Mononuclear cell (primary cell): Measurements from ENCODE around the gene ADAM10. TPM values are rescaled to one million over a fixed set of nuclear protein-coding genes. Genes with fewer than 3 reads are reported as not detected.

Source experiments
- H3K27me3 ChIP-seq: 2 replicates; pipeline ENCODE4 v1.6.0; 2011; ENCODE audit warnings: low read length, control low read depth; ENCODE audit not compliant: insufficient read depth
- H3K4me1 ChIP-seq: 2 replicates; pipeline ENCODE4 v1.5.1; 2011; ENCODE audit warnings: mild to moderate bottlenecking, low read length, control low read depth; ENCODE audit not compliant: insufficient read depth
- H3K4me3 ChIP-seq: 2 replicates; pipeline ENCODE4 v1.5.1; 2011; ENCODE audit warnings: mild to moderate bottlenecking, low read length, moderate library complexity
- H3K9me3 ChIP-seq: 2 replicates; pipeline ENCODE4 v1.5.1; 2011; ENCODE audit warnings: low read depth, mild to moderate bottlenecking, control low read depth, low read length
- total RNA-seq: library from RNA; depleted of rRNA; stranded (reverse); fragments of >200 nt; gene quantifications from one replicate; pipeline ENCODE4 v1.2.3, GENCODE V29; 2012

The ADAM10 gene
- total RNA-seq, 1 donor: 97.6 TPM

DNA sequence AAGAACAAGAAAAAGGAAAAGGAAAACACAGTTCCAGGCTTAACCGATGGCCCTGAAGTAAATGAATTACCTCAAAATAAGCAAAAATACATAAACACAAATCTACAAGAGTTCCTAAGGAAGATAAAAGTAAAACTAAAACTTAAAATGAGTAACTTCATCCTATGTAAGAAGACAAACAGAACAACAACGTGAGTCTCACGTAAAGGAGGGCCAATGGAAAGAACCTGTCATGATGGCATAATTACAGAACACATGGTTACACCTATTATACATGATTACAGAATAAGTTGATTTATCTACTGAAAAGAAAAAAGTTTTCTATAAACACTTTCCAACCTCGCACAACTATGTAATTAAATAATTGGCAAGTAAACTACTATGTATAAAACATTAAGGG lies 42.1 kb downstream of the ADAM10 start:
- Histone ChIP-seq H3K4me1 (peaks cover 9% of the 10 kb centered on the region), H3K27me3 (no peaks in the 10 kb centered on the region), H3K4me3 (no peak overlapping the region), H3K9me3 (no peaks in the 10 kb centered on the region)

DNA sequence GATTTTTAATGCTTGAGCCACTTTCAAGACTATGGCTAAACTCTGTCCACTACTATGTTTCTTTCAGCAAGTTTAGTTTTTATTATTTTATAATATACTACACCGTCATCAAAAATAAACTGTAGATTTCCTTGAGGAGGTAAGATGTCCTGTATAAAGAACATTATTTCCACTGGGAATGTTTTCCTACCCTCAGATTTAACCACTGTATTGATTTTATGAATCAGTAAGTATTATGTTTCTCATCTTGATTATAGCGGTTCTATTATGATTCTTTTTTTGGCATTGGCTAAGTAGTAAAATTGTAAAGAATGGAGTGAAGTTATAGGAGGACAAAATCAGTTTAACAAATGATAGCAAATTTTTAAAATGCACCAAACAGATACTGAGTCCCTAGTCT lies 44.4 kb downstream of the ADAM10 start:
- Histone ChIP-seq H3K4me1 (peaks cover 9% of the 10 kb centered on the region), H3K27me3 (no peaks in the 10 kb centered on the region), H3K9me3 (peaks cover 2% of the 10 kb centered on the region), H3K4me3 (no peak overlapping the region)

DNA sequence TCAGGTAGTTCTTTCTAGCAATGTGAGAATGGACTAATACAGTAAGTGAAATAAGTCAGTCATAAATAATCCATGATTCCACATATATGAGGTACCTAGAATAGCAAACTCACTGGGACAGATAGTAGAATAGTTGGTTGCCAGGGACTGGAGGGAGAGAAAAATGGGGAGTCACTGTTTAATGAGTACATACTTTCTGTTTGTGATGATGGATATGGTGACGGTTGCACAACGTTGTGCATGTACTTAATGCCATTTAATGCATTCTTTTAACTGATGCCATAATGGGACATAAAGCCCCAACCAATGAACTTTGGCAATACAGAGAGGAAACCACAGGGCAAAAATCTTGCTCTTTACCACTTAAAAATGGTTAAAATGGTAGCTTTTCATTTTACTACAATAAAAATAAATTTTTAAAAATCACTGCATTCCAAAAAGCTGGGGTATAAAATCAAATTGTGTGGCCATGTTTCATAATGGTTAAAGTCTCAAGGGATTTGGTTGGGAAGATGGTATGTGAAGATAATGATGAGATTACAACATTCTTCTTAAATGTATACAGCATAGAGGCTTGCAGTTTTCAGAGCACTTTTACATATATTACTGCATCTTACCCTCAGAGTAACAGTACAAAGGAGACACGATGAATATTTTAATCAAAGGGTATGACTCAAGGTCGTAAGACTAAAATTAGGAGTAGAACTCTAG lies 45.2 kb downstream of the ADAM10 start:
- Histone ChIP-seq H3K9me3 (peaks cover 6% of the 10 kb centered on the region), H3K27me3 (no peaks in the 10 kb centered on the region), H3K4me1 (peaks cover 12% of the 10 kb centered on the region), H3K4me3 (no peak overlapping the region)

DNA sequence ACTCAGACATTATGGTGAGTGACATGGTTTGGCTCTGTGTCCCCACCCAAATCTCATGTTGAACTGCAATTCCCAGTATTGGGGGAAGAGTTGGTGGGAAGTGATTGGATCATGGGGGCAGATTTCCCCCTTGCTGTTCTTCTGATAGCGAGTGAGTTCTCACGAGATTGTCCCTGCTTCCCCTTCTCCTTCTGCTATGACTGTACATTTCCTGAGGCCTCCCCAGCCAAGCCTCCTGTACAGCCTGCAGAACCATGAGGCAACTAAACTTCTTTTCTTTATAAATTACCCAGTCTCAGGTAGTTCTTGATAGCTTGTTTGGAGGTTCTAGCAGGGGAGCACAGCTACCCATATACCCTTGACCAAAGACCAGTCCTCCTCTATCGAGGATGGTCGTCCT lies 45.9 kb downstream of the ADAM10 start:
- Histone ChIP-seq H3K4me1 (peaks cover 18% of the 10 kb centered on the region), H3K4me3 (no peak overlapping the region), H3K9me3 (peaks cover 12% of the 10 kb centered on the region), H3K27me3 (no peaks in the 10 kb centered on the region)

DNA sequence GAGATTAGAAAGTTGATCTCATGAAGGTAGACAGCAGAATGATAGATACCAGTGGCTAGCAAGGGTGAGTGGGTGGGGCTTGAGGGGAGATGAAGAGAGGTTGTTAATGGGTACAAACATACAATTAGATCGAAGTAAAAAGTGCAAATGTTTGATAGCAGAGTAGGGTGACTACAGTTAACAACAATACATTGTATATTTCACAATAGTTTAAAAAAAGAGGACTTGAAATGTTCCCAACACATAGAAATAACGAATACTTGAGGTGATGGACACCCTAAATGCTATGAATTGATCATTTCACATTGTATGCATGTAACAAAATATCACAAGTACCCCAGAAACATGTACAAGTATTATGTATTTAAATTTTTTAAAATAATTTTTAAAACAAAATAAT lies 47.3 kb downstream of the ADAM10 start:
- peaks cover 24% of the 10 kb centered on the region for H3K4me1 ChIP-seq
- no peak overlapping the region for H3K4me3 ChIP-seq
- H3K9me3 ChIP-seq: peaks cover 13% of the 10 kb centered on the region
- no peaks in the 10 kb centered on the region for H3K27me3 ChIP-seq

DNA sequence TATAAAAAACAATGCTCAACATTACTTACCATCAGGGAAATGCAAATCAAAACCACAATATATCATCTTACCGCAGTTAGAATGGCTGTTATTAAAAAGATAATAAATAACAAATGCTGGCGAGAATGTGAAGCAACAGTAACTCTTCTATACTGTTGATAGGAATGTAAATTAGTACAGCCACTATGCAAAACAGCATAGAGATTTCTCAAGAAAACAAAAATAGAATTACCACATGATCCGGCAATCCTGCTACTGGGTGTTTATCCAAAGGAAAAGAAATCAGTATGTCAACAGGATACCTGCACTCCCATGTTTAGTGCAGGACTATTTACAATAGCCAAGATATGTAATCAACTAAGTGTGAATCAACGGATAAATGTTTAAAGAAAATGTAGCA lies 48.1 kb downstream of the ADAM10 start:
- Histone ChIP-seq H3K4me1 (peaks cover 26% of the 10 kb centered on the region), H3K9me3 (peaks cover 13% of the 10 kb centered on the region)

DNA sequence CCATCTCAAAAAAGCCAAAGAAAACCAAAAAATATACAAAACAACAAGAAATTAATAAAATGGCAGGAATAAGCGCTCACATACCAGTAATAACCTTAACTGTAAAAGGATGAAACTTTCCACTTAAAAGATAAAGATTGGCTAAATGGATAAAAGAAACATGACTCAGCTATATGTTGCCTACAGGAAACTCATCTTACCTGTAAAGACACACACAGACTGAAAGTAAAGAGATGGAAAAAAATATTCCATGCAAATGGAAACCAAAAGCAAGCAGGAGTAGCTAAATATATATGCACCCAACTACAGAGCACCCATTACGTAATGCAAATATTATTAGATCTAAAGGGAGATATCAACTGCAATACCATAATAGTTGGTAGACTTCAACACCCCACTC lies 49.7 kb downstream of the ADAM10 start:
- Histone ChIP-seq H3K9me3 (peaks cover 13% of the 10 kb centered on the region), H3K4me3 (no peak overlapping the region), H3K4me1 (peaks cover 26% of the 10 kb centered on the region), H3K27me3 (no peaks in the 10 kb centered on the region)

More for the DNA sequence above, 48.1 kb downstream of the ADAM10 start:
- H3K27me3 ChIP-seq: no peaks in the 10 kb centered on the region
- H3K4me3 ChIP-seq: no peak overlapping the region

DNA sequence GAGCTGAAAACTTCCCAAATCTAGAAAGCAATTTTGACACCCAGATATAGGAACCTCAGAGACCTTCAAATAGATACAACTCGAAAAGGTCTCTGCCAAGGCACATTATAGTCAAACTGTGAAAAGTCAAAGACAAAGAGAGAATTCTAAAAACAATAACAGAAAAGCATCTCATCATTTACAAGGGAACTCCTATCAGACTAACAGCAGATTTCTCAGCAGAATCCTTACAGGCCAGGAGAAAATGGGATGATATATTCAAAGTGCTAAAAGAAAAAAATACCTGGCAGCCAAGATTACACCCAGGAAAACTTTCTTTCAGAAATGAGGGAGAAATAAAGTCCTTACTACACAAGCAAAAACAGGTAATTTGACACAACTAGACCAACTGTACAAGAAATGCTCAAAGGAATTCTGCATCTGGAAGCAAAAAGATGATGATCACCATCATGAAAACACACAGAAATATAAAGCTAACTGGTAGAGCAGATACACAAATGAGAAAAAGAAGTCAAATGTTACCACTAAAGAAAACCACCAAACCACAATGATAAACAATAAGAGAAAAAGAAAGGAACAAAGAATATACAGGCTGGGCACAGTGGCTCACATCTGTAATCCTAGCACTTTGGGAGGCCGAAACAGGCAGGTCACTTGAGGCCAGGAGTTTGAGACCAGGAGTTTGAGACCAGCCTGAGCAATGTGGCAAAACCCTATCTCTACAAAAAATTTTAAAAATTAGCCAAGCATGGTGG lies 50.4 kb downstream of the ADAM10 start:
- H3K4me3 ChIP-seq: no peak overlapping the region
- peaks cover 13% of the 10 kb centered on the region for H3K9me3 ChIP-seq
- H3K27me3 ChIP-seq: no peaks in the 10 kb centered on the region
- peaks cover 25% of the 10 kb centered on the region for H3K4me1 ChIP-seq

DNA sequence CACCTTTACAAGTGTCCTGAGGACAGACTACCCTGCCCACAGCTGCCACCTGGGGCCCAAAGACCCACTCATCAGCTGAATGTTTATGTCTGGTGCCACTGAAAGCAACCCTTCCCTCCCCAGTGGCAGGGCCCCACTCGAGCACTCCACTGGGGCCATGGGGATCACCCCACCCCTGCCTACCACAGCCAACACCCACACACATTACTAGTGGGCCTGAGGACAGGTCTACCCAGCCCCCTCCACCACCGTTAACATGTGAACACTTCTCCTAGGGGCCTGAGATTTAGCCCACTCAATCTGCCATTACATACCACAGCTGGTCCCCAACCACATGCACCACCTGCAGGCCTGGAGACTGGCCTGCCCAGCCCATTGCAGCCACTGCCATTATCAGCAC lies 52.3 kb downstream of the ADAM10 start:
- peaks cover 13% of the 10 kb centered on the region for H3K9me3 ChIP-seq
- H3K4me1 ChIP-seq: peaks cover 17% of the 10 kb centered on the region

DNA sequence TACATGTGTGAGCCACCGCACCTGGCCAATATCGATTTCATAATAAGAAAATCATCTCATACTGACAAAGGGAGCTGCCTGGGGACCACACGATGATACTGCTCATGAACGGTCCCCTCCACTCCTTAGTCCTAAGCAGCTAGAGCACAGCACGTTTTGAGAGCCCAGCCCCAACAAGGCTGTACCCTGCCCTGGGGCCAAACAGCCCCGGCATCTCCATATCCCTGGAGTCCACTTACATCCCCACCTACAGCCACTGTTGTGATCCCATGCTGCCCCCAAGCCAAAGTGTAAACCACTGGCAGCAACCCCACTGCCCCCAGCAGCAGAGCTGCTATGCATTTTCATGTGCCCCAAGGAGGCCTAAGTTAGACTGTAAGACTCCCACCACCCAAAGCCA lies 52.8 kb downstream of the ADAM10 start:
- Histone ChIP-seq H3K9me3 (peaks cover 13% of the 10 kb centered on the region), H3K4me1 (peaks cover 17% of the 10 kb centered on the region), H3K27me3 (no peaks in the 10 kb centered on the region)

More for the DNA sequence above, 52.3 kb downstream of the ADAM10 start:
- no peaks in the 10 kb centered on the region for H3K27me3 ChIP-seq
- H3K4me3 ChIP-seq: no peak overlapping the region

DNA sequence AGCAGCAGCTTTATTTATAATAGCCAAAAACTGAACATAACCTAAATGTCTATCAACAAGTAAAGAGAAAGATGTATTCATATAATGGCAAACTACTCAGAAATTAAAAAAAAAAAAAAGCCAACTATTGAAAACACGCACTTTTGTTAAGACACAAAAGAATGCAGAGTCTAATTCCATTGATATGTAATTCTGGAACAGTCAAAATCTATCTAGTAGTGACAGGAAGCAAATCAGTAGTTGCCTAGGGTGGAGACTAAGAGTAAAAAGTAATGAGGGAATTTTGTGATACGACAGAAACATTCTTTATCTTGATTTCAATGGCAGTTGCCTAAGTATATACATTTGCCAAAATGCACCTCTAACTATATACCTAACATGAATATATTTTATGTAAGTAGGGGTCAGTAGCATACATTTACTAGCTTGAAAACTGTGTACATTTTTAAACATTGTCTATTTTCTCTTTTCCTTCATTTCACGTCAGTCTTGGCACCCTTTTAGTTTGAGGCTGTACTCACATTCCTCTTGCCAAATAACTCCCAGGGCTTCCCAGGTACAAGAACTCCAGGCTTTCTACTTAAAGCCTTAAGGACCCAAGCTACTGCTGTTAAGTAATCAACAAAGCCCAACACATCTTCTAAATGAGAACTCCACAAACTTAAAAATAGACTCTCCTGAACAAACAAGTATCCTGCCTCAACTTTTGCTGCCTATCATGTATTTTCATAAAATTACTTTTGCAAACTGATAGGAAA lies 54.7 kb downstream of the ADAM10 start:
- Histone ChIP-seq H3K27me3 (no peaks in the 10 kb centered on the region), H3K4me3 (no peak overlapping the region), H3K9me3 (peaks cover 8% of the 10 kb centered on the region), H3K4me1 (peaks cover 27% of the 10 kb centered on the region)

More for the DNA sequence above, 52.8 kb downstream of the ADAM10 start:
- H3K4me3 ChIP-seq: no peak overlapping the region

DNA sequence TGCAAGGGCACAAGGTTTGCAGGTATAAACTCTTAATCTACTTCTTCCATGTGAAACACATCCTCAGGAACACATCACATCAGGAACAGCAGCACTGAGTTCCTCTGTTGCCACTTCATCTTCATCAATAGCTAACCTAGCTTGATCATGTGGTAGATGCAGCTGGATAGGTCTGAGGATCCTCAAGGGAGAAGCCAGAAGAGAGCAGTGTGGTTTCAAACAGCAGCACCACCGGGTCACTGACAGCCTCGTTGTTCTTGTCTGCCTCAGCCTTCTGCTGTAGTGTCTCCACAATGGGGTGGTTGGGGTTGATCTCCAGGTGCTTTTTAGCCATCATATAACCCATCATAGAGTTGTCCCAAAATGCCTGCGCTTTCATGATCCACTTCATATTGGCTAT lies 58.8 kb downstream of the ADAM10 start:
- Histone ChIP-seq H3K9me3 (no peaks in the 10 kb centered on the region), H3K27me3 (no peaks in the 10 kb centered on the region), H3K4me1 (peaks cover 13% of the 10 kb centered on the region), H3K4me3 (no peak overlapping the region)

DNA sequence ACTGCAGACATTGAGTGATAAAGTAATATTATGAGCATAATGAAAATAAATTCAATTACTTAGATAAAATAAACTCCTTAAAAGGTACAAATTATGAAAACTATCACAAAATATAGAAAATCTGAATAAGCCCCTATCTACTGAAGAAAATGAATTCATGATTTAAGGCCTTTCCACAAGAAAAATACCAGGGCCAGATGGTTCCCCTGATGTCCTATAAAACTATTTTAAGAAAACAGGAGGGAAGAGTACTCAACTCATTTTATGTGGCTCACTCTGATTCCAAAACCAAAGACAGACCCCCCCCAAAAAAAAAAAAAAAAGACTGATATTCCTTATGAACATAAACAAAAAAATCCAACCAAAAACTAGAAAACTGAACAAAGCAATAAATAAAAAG lies 59.9 kb downstream of the ADAM10 start:
- Histone ChIP-seq H3K4me1 (peaks cover 13% of the 10 kb centered on the region), H3K4me3 (no peak overlapping the region), H3K9me3 (no peaks in the 10 kb centered on the region), H3K27me3 (no peaks in the 10 kb centered on the region)

DNA sequence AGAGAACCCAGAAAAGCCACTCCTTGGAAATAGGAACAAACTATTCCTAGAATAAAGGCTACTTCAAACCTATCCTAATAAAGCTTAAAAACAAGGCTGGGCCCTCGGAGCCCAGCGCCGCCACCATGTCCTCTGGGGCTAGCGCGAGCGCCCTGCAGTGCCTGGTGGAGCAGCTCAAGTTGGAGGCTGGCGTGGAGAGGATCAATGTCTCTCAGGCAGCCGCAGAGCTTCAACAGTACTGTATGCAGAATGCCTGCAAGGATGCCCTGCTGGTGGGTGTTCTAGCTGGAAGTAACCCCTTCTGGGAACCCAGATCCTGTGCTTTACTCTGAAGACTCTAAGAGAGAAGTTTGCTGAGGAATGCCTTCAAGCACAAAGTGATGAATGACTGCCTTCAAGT lies 63.2 kb downstream of the ADAM10 start:
- no peak overlapping the region for H3K4me3 ChIP-seq
- H3K27me3 ChIP-seq: no peaks in the 10 kb centered on the region
- H3K9me3 ChIP-seq: no peaks in the 10 kb centered on the region
- peaks cover 13% of the 10 kb centered on the region for H3K4me1 ChIP-seq

DNA sequence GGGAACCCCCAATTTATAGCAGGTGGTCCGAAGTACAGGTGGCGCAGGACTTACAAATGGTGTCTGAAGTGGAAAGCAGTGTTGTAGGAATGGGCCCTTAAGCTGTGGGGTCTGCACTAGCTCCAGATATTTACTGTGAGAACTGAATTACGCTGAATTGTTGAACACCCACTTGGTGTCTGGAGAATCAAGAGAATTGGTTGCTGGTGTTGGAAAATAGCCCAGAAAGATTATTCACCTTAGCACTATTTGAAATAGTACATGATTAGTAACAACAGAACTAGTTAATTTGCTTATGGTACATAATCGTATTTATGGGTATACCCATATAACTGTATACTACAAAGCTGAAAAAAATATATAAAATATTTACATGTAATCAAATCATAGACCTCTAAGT lies 64.8 kb downstream of the ADAM10 start:
- Histone ChIP-seq H3K4me3 (no peak overlapping the region), H3K4me1 (peaks cover 3% of the 10 kb centered on the region), H3K9me3 (no peaks in the 10 kb centered on the region), H3K27me3 (no peaks in the 10 kb centered on the region)
